SK-N-MC (cell line): Measurements from ENCODE around the gene SORBS2.

Source experiments
- DNase-seq: peaks from one replicate; pipeline ENCODE4 v3.0.0-alpha.2; 2011; ENCODE audit warnings: low read depth, low spot score
- H3K27ac ChIP-seq: fragments of 200-600 bp; sonication (generic); 2 replicates; pipeline ENCODE4 v1.5.1; 2016; ENCODE audit warnings: mixed run types
- H3K36me3 ChIP-seq: fragments of 200-600 bp; sonication (generic); 2 replicates; pipeline ENCODE4 v1.6.1; 2017; ENCODE audit warnings: antibody characterized with exemption, low read length, mixed read lengths; ENCODE audit not compliant: insufficient read depth
- H3K4me3 ChIP-seq: fragments of 200-600 bp; sonication (generic); 2 replicates; pipeline ENCODE4 v1.5.1; 2016
- H3K9ac ChIP-seq: fragments of 200-600 bp; sonication (generic); 2 replicates; pipeline ENCODE4 v1.8.0; 2017; ENCODE audit warnings: mixed run types, mixed read lengths; ENCODE audit not compliant: insufficient read length
- H3K9me3 ChIP-seq: fragments of 200-600 bp; sonication (generic); 2 replicates; pipeline ENCODE4 v1.6.1; 2017; ENCODE audit warnings: low read depth, mild to moderate bottlenecking, antibody characterized with exemption, low read length, moderate library complexity, mixed read lengths
- EZH2 ChIP-seq: fragments of 200-600 bp; sonication (generic); IDR thresholded peaks from one replicate; pipeline ENCODE4 v1.6.1; 2017; ENCODE audit warnings: antibody characterized with exemption
- FOXP2 ChIP-seq: optimal IDR thresholded peaks from 2 replicates; pipeline ENCODE3; 2011; ENCODE audit warnings: mild to moderate bottlenecking, moderate library complexity; ENCODE audit not compliant: insufficient read depth; ENCODE audit errors: extremely low read length, control extremely low read depth
- POLR2AphosphoS5 ChIP-seq: IDR thresholded peaks from 2 replicates; pipeline ENCODE4 v1.6.1; 2012; ENCODE audit warnings: mild to moderate bottlenecking, low read depth, low read length, borderline replicate concordance

The SORBS2 gene

DNA sequence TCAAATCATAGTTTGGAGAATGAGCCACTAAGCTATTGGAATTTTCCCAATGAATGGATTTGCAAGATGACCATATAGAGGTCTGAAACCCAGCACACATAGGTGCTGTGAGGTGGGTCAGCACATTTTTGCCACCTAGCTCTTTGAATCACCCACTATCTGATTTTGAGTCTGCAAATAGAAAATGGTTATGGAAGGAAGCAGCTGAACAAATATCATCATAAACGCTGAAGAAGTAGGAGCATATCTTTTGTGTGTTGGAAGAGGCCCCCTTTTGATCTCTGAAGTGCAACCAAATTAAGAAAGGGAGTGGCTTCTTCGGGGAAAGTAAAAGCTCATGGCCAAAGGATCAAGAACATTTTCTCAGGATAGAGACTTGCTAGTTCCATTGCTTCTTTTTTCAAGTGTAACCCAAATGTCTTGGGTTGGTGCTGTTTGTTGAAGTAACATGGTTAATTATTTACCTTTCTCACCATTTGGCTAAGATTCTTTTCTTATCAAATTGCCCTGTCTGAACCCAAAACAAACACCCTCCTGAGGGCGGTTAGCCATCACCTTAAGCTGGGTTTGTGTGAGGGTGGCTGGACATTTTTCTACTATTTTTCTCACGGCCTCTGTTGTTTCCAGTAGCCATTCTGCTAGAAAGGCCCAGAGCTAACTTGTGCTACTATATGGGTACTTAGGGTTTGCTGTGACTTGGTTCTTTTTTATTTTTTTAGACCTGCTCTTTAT lies 18.4 kb upstream of the SORBS2 start:
- Histone ChIP-seq H3K27ac (no peak overlapping the region), H3K9ac (no peak overlapping the region)
- TF ChIP-seq FOXP2 = no peak
- no peak for TF ChIP-seq POLR2AphosphoS5
- TF ChIP-seq EZH2 = no peak

GRCh38 chr4:185826381-185826780 lies 14.4 kb upstream of the SORBS2 start:
- no peaks in the 10 kb centered on the region for H3K36me3 ChIP-seq
- no peak for DNase-seq

More for the DNA sequence above, 18.4 kb upstream of the SORBS2 start:
- H3K4me3 ChIP-seq = no peak overlapping the region
- no peaks in the 10 kb centered on the region for H3K9me3 ChIP-seq
- no peak for DNase-seq
- no peaks in the 10 kb centered on the region for H3K36me3 ChIP-seq

GRCh38 chr4:185825737-185826136 lies 13.7 kb upstream of the SORBS2 start:
- no peak for DNase-seq
- Histone ChIP-seq H3K4me3 (no peak overlapping the region), H3K9me3 (no peaks in the 10 kb centered on the region), H3K27ac (no peak overlapping the region), H3K36me3 (no peaks in the 10 kb centered on the region), H3K9ac (no peak overlapping the region)
- TF ChIP-seq FOXP2 (no peak), POLR2AphosphoS5 (no peak), EZH2 (no peak)

More at GRCh38 chr4:185826381-185826780, 14.4 kb upstream of the SORBS2 start:
- H3K9ac ChIP-seq = no peak overlapping the region
- no peak overlapping the region for H3K4me3 ChIP-seq
- H3K9me3 ChIP-seq = no peaks in the 10 kb centered on the region
- TF ChIP-seq EZH2 (no peak), FOXP2 (no peak), POLR2AphosphoS5 (no peak)
- H3K27ac ChIP-seq = no peak overlapping the region

DNA sequence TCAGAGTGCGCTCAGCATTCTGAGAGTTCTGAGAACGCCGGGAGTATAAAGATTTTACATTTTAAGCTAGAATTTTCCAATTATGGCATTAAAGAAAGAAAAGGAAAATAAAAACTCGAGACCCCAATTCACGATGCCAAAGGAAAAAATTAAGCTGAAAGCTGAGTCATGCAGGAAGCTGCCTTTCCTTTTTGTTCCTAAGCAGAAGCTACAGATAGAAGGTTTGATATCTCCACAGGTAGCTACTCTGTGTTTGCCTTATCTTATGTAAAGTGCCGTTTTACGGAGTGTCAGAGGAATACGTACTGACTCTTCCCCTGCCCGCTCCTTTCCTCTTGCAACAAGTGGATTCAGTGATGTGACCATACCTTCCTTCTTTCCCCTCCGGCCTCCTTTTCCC lies 10.8 kb upstream of the SORBS2 start:
- no peak for TF ChIP-seq FOXP2
- TF ChIP-seq EZH2 = no peak
- no peak for TF ChIP-seq POLR2AphosphoS5
- no peak overlapping the region for H3K27ac ChIP-seq
- H3K36me3 ChIP-seq = no peaks in the 10 kb centered on the region
- no peak overlapping the region for H3K4me3 ChIP-seq
- no peaks in the 10 kb centered on the region for H3K9me3 ChIP-seq
- no peak for DNase-seq
- H3K9ac ChIP-seq = no peak overlapping the region

GRCh38 chr4:185821029-185821419 lies 9.0 kb upstream of the SORBS2 start:
- no peak for DNase-seq
- Histone ChIP-seq H3K4me3 (no peak overlapping the region), H3K27ac (no peak overlapping the region), H3K9ac (no peak overlapping the region), H3K36me3 (no peaks in the 10 kb centered on the region), H3K9me3 (no peaks in the 10 kb centered on the region)
- no peak for TF ChIP-seq POLR2AphosphoS5
- TF ChIP-seq FOXP2 = no peak
- TF ChIP-seq EZH2 = no peak

DNA sequence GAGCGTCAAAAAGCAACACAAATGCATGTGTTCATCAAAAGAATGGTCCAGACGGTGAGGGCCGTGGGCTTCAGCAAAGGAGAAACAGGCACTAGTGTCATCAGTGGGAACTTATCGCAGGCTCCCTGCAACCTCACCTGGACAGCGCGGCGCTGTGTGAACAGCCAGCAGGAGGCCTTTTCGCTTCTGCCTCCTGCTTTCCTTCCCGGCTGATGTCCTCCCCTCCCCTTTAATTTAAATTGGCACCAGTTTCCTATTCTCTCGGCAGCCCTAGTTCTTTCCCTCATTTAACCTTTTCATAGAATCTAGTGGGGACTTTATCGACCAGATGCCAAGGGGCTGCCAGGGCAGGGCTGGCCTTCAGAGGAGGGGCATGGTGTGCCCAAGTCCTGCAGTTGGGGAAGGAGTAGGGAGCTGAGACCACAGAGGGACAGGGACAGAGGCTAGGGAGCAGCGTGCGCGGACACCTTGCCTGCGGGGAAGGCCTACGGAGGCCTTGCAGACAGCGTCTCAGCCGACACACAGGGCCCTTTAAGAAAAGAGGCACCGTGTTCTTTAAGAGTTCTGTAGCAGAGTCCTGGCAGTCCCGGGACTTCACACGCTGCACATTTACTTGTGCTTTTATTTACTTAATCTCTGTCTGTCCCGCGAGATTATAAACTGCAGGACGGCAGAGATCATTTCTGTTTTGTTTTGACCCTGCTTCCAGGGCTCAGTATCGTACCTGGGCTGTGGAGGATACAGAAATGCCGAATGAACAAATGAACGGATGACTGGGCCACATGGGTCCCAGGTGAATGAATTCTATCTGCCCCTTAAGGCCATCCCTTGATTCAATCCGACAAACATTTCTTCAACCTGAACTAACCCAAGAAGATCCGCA lies 8.4 kb upstream of the SORBS2 start:
- no peak for TF ChIP-seq POLR2AphosphoS5
- TF ChIP-seq EZH2 = no peak
- no peak for TF ChIP-seq FOXP2
- no peaks in the 10 kb centered on the region for H3K9me3 ChIP-seq
- H3K27ac ChIP-seq = no peak overlapping the region
- no peak overlapping the region for H3K9ac ChIP-seq
- no peak overlapping the region for H3K4me3 ChIP-seq
- no peaks in the 10 kb centered on the region for H3K36me3 ChIP-seq
- no peak for DNase-seq

- H3K4me3 ChIP-seq = no peak overlapping the region
- no peaks in the 10 kb centered on the region for H3K9me3 ChIP-seq
- H3K36me3 ChIP-seq = no peaks in the 10 kb centered on the region
- TF ChIP-seq POLR2AphosphoS5 = no peak
- no peak for TF ChIP-seq EZH2
- no peak overlapping the region for H3K27ac ChIP-seq
- no peak for DNase-seq
- no peak overlapping the region for H3K9ac ChIP-seq
Measured at GRCh38 chr4:185819144-185819543, 7.2 kb upstream of the SORBS2 start.

- Histone ChIP-seq H3K36me3 (no peaks in the 10 kb centered on the region), H3K27ac (no peak overlapping the region)
- no peak for TF ChIP-seq FOXP2
- no peak for TF ChIP-seq EZH2
- TF ChIP-seq POLR2AphosphoS5 = no peak
Measured at GRCh38 chr4:185817403-185817818, 5.4 kb upstream of the SORBS2 start.

More at GRCh38 chr4:185817403-185817818, 5.4 kb upstream of the SORBS2 start:
- no peak overlapping the region for H3K4me3 ChIP-seq
- no peaks in the 10 kb centered on the region for H3K9me3 ChIP-seq
- H3K9ac ChIP-seq = no peak overlapping the region
- DNase-seq = no peak
